HEK293T (cell line): ENCODE results near the gene PRKCZ.

Experiments used
- CTCF ChIA-PET: fragments of 350-600 bp; formaldehyde crosslinking; extraction: SDS; loops from one replicate; lab custom pipeline; 2021; ENCODE audit warnings: antibody characterized with exemption, inconsistent platforms; lab: Yijun Ruan, JAX
- POLR2A ChIA-PET: fragments of 350-600 bp; formaldehyde crosslinking; extraction: SDS; loops from one replicate; lab custom pipeline; 2020; ENCODE audit warnings: antibody characterized with exemption, inconsistent platforms; lab: Yijun Ruan, JAX
- DNase-seq: peaks from one replicate; pipeline ENCODE4 v3.0.0; 2012; ENCODE audit warnings: mixed read lengths; ENCODE audit errors: extremely low spot score
- ARNT ChIP-seq: fragments of 450-650 bp; IDR thresholded peaks from 2 replicates; pipeline ENCODE4 v1.6.1; 2017; ENCODE audit warnings: mild to moderate bottlenecking
- BHLHE40 ChIP-seq: fragments of 450-650 bp; IDR thresholded peaks from 2 replicates; pipeline ENCODE4 v1.6.1; 2016; ENCODE audit warnings: mild to moderate bottlenecking, moderate library complexity, borderline replicate concordance
- CTBP1 ChIP-seq: fragments of 450-650 bp; IDR thresholded peaks from 2 replicates; pipeline ENCODE4 v1.6.1; 2016; ENCODE audit warnings: borderline replicate concordance
- ELF4 ChIP-seq: fragments of 450-650 bp; IDR thresholded peaks from 2 replicates; pipeline ENCODE4 v1.6.1; 2017; ENCODE audit warnings: antibody characterized with exemption
- FOXA1 ChIP-seq: fragments of 450-650 bp; IDR thresholded peaks from 2 replicates; pipeline ENCODE4 v1.6.1; 2016; ENCODE audit warnings: mild to moderate bottlenecking
- FOXK2 ChIP-seq: fragments of 450-650 bp; IDR thresholded peaks from 2 replicates; pipeline ENCODE4 v1.6.1; 2016; ENCODE audit warnings: mild to moderate bottlenecking
- FOXM1 ChIP-seq: fragments of 450-650 bp; IDR thresholded peaks from 2 replicates; pipeline ENCODE4 v1.6.1; 2017; ENCODE audit warnings: mild to moderate bottlenecking, borderline replicate concordance
- HDGF ChIP-seq: fragments of 450-650 bp; IDR thresholded peaks from 2 replicates; pipeline ENCODE4 v1.6.1; 2017; ENCODE audit warnings: antibody characterized with exemption, borderline replicate concordance
- L3MBTL2 ChIP-seq: fragments of 450-650 bp; conservative IDR thresholded peaks from 2 replicates; pipeline ENCODE4 v1.6.1; 2016; ENCODE audit warnings: mild to moderate bottlenecking
- LEF1 ChIP-seq: fragments of 450-650 bp; IDR thresholded peaks from 2 replicates; pipeline ENCODE4 v1.6.1; 2017; ENCODE audit warnings: mild to moderate bottlenecking, borderline replicate concordance
- NFRKB ChIP-seq: fragments of 450-650 bp; IDR thresholded peaks from 2 replicates; pipeline ENCODE4 v1.6.1; 2016; ENCODE audit warnings: mild to moderate bottlenecking, moderate library complexity
- PKNOX1 ChIP-seq: fragments of 450-650 bp; IDR thresholded peaks from 2 replicates; pipeline ENCODE4 v1.6.1; 2016
- SP1 ChIP-seq: fragments of 450-650 bp; IDR thresholded peaks from 2 replicates; pipeline ENCODE4 v1.6.1; 2017
- SUZ12 ChIP-seq: fragments of 450-650 bp; IDR thresholded peaks from 2 replicates; pipeline ENCODE4 v1.6.1; 2016; ENCODE audit warnings: mild to moderate bottlenecking
- TARDBP ChIP-seq: fragments of 450-650 bp; IDR thresholded peaks from 2 replicates; pipeline ENCODE4 v1.6.1; 2016
- ZNF384 ChIP-seq: fragments of 450-650 bp; IDR thresholded peaks from 2 replicates; pipeline ENCODE4 v1.6.1; 2016

Gene PRKCZ

DNA sequence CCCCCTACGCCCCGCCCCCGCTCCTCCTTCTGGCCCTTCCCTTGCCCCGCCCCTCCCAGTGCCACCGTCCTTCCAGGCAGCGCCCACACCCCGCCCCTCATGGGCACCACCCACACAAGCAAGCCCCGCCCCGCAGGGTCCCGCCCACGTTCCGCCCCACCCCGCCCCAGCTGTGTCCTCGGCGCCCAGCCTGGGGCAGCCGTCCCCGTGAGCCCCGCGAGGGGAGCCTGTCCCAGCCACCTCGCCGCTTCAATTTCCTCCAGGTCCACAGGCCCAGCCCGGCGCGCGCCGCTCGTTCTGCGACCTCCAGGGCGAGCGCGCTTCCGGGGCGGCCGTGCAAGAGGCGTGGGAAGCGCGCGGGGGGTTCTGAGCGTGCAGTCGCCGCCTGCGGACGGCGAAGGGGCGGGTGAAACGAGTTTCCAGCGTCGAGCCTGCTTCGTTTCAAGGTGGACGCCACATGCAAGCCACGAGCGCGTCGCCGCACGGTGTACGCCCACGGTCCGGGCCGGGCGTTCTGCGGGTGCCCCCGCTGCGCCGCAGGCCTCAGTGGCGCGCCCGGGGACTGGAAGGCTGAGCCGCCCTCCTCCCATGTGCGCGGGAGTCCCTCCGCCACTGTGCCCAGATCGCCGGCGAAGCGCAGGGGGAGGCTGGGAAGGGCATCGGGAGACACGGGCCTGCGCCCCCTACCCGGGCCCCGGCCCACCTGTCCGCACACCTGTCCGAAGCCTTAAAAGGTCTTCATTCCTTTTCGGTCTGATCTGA, 155.2 kb downstream of the PRKCZ start:
- peak; percentile 64 for TF ChIP-seq L3MBTL2
- no peak for TF ChIP-seq BHLHE40
- ChIA-PET CTCF (interaction anchor here (0.6 to 1.8 kb wide), 3 partner anchors 11 to 176 kb away, joined by 3 to 7 read pairs (median 4); partner anchors contain the start of gene FAAP20), POLR2A (interaction anchor here (0.7 to 1.7 kb wide), 3 partner anchors 22 to 174 kb away, joined by 3 to 6 read pairs (median 4); no protein-coding TSS in a partner anchor)
- DNase-seq: peak; percentile 98

- no peak for DNase-seq
- TF ChIP-seq ZNF384 (no peak), FOXK2 (no peak), HDGF (no peak), CTBP1 (no peak), ARNT (no peak), SUZ12 (no peak), FOXA1 (no peak), NFRKB (no peak), FOXM1 (no peak), ELF4 (no peak), BHLHE40 (no peak), TARDBP (no peak), PKNOX1 (no peak), SP1 (no peak), L3MBTL2 (no peak), LEF1 (no peak)
- ChIA-PET POLR2A (interaction anchor here (0.8 to 3.4 kb wide), 5 partner anchors 12 to 184 kb away, joined by 3 to 13 read pairs (median 3); partner anchors contain the start of genes FAAP20, MORN1, RER1 and SKI), CTCF (interaction anchor here (0.6 to 1.0 kb wide), 5 partner anchors 11 to 766 kb away, joined by 3 read pairs; no protein-coding TSS in a partner anchor)
Measured at GRCh38 chr1:2206813-2207487, 156.7 kb downstream of the PRKCZ start.

- no peak for DNase-seq
- ChIA-PET POLR2A (interaction anchor here (1.0 to 3.4 kb wide), 3 partner anchors 9 to 22 kb away, joined by 3 to 13 read pairs (median 8); partner anchors contain the start of gene SKI), CTCF (interaction anchor here (1.6 kb wide), 1 partner anchor 173 kb away, joined by 5 read pairs; no protein-coding TSS in a partner anchor)
- TF ChIP-seq TARDBP (no peak), PKNOX1 (no peak)
Measured at GRCh38 chr1:2208309-2209239, 158.4 kb downstream of the PRKCZ start.

GRCh38 chr1:2209400-2210083, 159.3 kb downstream of the PRKCZ start:
- POLR2A ChIA-PET: interaction anchor here (0.8 to 3.4 kb wide), 4 partner anchors 10 to 21 kb away, joined by 3 to 13 read pairs (median 6); partner anchors contain the start of gene SKI
- TF ChIP-seq CTBP1: no peak
- no peak for TF ChIP-seq HDGF
- TF ChIP-seq FOXK2: no peak
- no peak for TF ChIP-seq FOXA1
- TF ChIP-seq TARDBP: no peak
- TF ChIP-seq SUZ12: no peak
- no peak for TF ChIP-seq BHLHE40
- CTCF ChIA-PET: interaction anchor here (1.6 kb wide), 1 partner anchor 172 kb away, joined by 5 read pairs; no protein-coding TSS in a partner anchor
- DNase-seq: no peak

- DNase-seq: no peak
- ChIA-PET CTCF (no interaction called here), POLR2A (interaction anchor here (0.8 to 2.2 kb wide), 2 partner anchors 11 to 17 kb away, joined by 3 to 8 read pairs; no protein-coding TSS in a partner anchor)
- TF ChIP-seq ARNT (no peak), SP1 (no peak), NFRKB (no peak), SUZ12 (no peak), FOXM1 (no peak), PKNOX1 (no peak), FOXK2 (no peak), BHLHE40 (no peak), L3MBTL2 (no peak), LEF1 (no peak), ZNF384 (no peak), CTBP1 (no peak), FOXA1 (no peak), HDGF (no peak)
Measured at GRCh38 chr1:2210084-2210653, 160.0 kb downstream of the PRKCZ start.
